ENCODE results near the gene GPNMB.
"Not testable (repeated sequence)": the region's sequence is repeated elsewhere in the genome, so short reads cannot be mapped to it uniquely, and the experiment has no call there.

GPNMB gene

GRCh38 chr7:23246555-23246954 lies at the start of gene GPNMB:
Gene GPNMB (plus strand): TSS chr7:23246775. CDS start chr7:23246858, 83 bp downstream.
- no peak for DNase-seq (ENCODE audit: low read depth in 2 of 2)

- DNase-seq (ENCODE audit: low read depth in 2 of 2), result not testable (repeated sequence)
Measured at GRCh38 chr7:23197745-23198144, 48.8 kb upstream of the GPNMB start.

GRCh38 chr7:23200331-23200730 lies 46.2 kb upstream of the GPNMB start:
- DNase-seq (ENCODE audit: low read depth in 2 of 2), result no peak

GRCh38 chr7:23204241-23204640 lies 42.3 kb upstream of the GPNMB start:
- no peak for DNase-seq (ENCODE audit: low read depth in 2 of 2)

- DNase-seq (ENCODE audit: low read depth in 2 of 2), result no peak
Measured at GRCh38 chr7:23205577-23205908, 41.0 kb upstream of the GPNMB start.

- no peak for DNase-seq (ENCODE audit: low read depth in 2 of 2)
Measured at GRCh38 chr7:23205909-23206767, 40.4 kb upstream of the GPNMB start.

GRCh38 chr7:23207021-23207420 lies 39.6 kb upstream of the GPNMB start:
- no peak for DNase-seq (ENCODE audit: low read depth in 2 of 2)

- no peak for DNase-seq (ENCODE audit: low read depth in 2 of 2)
Measured at GRCh38 chr7:23207884-23208283, 38.7 kb upstream of the GPNMB start.

- DNase-seq (ENCODE audit: low read depth in 2 of 2), result no peak
Measured at GRCh38 chr7:23208316-23208715, 38.3 kb upstream of the GPNMB start.

GRCh38 chr7:23210506-23210905 lies 36.1 kb upstream of the GPNMB start:
- no peak for DNase-seq (ENCODE audit: low read depth in 2 of 2)

GRCh38 chr7:23211589-23211988 lies 35.0 kb upstream of the GPNMB start:
- no peak for DNase-seq (ENCODE audit: low read depth in 2 of 2)

- DNase-seq (ENCODE audit: low read depth in 2 of 2), result no peak
Measured at GRCh38 chr7:23212395-23212794, 34.2 kb upstream of the GPNMB start.

GRCh38 chr7:23212841-23213240 lies 33.7 kb upstream of the GPNMB start:
- no peak for DNase-seq (ENCODE audit: low read depth in 2 of 2)

GRCh38 chr7:23213755-23214154 lies 32.8 kb upstream of the GPNMB start:
- no peak for DNase-seq (ENCODE audit: low read depth in 2 of 2)

GRCh38 chr7:23214423-23214822 lies 32.2 kb upstream of the GPNMB start:
- no peak for DNase-seq (ENCODE audit: low read depth in 2 of 2)

- no peak for DNase-seq (ENCODE audit: low read depth in 2 of 2)
Measured at GRCh38 chr7:23214938-23215337, 31.6 kb upstream of the GPNMB start.

GRCh38 chr7:23216021-23216420 lies 30.6 kb upstream of the GPNMB start:
- no peak for DNase-seq (ENCODE audit: low read depth in 2 of 2)

- no peak for DNase-seq (ENCODE audit: low read depth in 2 of 2)
Measured at GRCh38 chr7:23218196-23218595, 28.4 kb upstream of the GPNMB start.

GRCh38 chr7:23220690-23221305 lies 25.8 kb upstream of the GPNMB start:
- DNase-seq (ENCODE audit: low read depth in 2 of 2), result no peak

GRCh38 chr7:23222439-23223030 lies 24.0 kb upstream of the GPNMB start:
- no peak for DNase-seq (ENCODE audit: low read depth in 2 of 2)

- not testable (repeated sequence) for DNase-seq (ENCODE audit: low read depth in 2 of 2)
Measured at GRCh38 chr7:23224364-23224763, 22.2 kb upstream of the GPNMB start.

- DNase-seq (ENCODE audit: low read depth in 2 of 2), result no peak
Measured at GRCh38 chr7:23226844-23227450, 19.6 kb upstream of the GPNMB start.

GRCh38 chr7:23228412-23228811 lies 18.2 kb upstream of the GPNMB start:
- no peak for DNase-seq (ENCODE audit: low read depth in 2 of 2)
